ENCODE measurements around the gene VPS37B. TPM values are rescaled to one million over a fixed set of nuclear protein-coding genes. Genes with fewer than 3 reads are reported as not detected.
A peak's percentile ranks its signal among the peaks of the same experiment; 100 is the strongest.

Gene VPS37B
- total RNA-seq, 1 experiment from 2014 or later, result 18.1 TPM

- no peak for TF ChIP-seq ETV6 (CRISPR knock-in tag; IDR thresholded peaks at IDR 0.05)
- TF ChIP-seq ATF2 (CRISPR knock-in tag; IDR thresholded peaks at IDR 0.05; ENCODE audit: borderline replicate concordance, low read depth), result no peak
These were observed 49.9 kb downstream of the VPS37B start (continued) for GRCh38 chr12:122845865-122846621.

DNA sequence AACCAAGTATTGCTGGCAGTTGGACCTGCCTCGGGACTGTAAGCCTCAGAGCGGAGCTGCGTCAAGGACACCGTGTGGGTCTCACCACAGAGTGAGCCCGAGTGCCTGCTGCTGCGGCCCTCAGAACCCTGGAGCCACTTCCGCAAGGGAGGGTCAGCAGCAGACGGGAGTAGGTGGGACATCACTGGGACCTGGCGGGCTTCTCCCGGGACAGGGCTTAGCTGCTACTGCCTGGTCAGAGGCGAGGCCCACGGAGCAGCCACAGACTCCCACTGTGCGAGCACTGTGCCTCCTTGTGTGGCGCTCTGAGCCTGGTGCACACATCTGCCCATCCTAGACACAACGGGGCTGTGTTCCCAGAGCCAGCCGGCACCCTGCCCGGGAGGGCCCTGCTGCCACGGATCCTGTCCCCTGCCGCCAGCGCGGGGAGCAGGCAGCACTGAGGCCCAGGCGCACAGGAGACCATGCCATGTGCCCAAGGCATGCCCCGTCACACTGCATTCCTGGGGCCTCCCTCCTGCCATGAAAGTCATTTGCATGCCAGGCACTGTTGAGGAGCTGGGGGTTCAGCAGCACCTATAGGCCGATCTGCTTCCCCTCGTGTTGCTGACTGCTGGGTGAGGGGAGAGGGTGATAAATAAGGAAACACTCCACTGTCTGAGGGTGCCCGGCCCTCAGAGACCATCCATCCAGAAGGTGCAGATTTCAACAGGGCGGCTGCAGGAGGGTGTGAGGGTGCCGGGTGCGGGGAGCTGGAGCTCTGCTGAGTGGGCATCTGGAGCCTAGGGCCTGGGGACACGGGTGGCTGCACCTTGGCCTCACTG is 50.7 kb downstream of the VPS37B start:
- POLR2A ChIA-PET, result no interaction called here
- Mint-ChIP-seq H3K9me3 (no peaks in the 10 kb centered on the region), H3K36me3 (no peaks in the 10 kb centered on the region), H3K27ac (no peak overlapping the region), H3K4me3 (no peak overlapping the region), H3K4me1 (peaks cover 22% of the 10 kb centered on the region), H3K27me3 (ENCODE audit: low read depth) (no peaks in the 10 kb centered on the region; the same call in 1 of the 2 replicates)
- DNase-seq (ENCODE audit: low spot score) (no peak), ATAC-seq (peak; percentile 23; the same call in 1 of the 2 replicates)
- CTCF ChIA-PET, result interaction anchor here (0.7 to 4.2 kb wide), 6 partner anchors 10 to 58 kb away, joined by 3 to 19 read pairs (median 4); partner anchors contain the start of gene HIP1R
- TF ChIP-seq AR (CRISPR knock-in tag; IDR thresholded peaks at IDR 0.05) (no peak), FOXK1 (CRISPR knock-in tag; IDR thresholded peaks at IDR 0.05) (no peak), JUN (CRISPR knock-in tag; IDR thresholded peaks at IDR 0.05) (no peak), ATF6 (CRISPR knock-in tag; IDR thresholded peaks at IDR 0.05) (no peak), TEAD1 (CRISPR knock-in tag; IDR thresholded peaks at IDR 0.05) (no peak), E2F5 (CRISPR knock-in tag; IDR thresholded peaks at IDR 0.05) (no peak), NR2C2 (CRISPR knock-in tag; IDR thresholded peaks at IDR 0.05) (no peak), GTF2I (CRISPR knock-in tag; conservative IDR thresholded peaks at IDR 0.05) (no peak)
- TF ChIP-seq, protein P1, sequence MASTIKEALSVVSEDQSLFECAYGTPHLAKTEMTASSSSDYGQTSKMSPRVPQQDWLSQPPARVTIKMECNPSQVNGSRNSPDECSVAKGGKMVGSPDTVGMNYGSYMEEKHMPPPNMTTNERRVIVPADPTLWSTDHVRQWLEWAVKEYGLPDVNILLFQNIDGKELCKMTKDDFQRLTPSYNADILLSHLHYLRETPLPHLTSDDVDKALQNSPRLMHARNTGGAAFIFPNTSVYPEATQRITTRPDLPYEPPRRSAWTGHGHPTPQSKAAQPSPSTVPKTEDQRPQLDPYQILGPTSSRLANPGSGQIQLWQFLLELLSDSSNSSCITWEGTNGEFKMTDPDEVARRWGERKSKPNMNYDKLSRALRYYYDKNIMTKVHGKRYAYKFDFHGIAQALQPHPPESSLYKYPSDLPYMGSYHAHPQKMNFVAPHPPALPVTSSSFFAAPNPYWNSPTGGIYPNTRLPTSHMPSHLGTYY (CRISPR knock-in tag; IDR thresholded peaks at IDR 0.05), result no peak
- TF ChIP-seq, protein P2, sequence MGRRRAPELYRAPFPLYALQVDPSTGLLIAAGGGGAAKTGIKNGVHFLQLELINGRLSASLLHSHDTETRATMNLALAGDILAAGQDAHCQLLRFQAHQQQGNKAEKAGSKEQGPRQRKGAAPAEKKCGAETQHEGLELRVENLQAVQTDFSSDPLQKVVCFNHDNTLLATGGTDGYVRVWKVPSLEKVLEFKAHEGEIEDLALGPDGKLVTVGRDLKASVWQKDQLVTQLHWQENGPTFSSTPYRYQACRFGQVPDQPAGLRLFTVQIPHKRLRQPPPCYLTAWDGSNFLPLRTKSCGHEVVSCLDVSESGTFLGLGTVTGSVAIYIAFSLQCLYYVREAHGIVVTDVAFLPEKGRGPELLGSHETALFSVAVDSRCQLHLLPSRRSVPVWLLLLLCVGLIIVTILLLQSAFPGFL (CRISPR knock-in tag; IDR thresholded peaks at IDR 0.05; ENCODE audit: borderline replicate concordance), result no peak
- TF ChIP-seq, protein P3, sequence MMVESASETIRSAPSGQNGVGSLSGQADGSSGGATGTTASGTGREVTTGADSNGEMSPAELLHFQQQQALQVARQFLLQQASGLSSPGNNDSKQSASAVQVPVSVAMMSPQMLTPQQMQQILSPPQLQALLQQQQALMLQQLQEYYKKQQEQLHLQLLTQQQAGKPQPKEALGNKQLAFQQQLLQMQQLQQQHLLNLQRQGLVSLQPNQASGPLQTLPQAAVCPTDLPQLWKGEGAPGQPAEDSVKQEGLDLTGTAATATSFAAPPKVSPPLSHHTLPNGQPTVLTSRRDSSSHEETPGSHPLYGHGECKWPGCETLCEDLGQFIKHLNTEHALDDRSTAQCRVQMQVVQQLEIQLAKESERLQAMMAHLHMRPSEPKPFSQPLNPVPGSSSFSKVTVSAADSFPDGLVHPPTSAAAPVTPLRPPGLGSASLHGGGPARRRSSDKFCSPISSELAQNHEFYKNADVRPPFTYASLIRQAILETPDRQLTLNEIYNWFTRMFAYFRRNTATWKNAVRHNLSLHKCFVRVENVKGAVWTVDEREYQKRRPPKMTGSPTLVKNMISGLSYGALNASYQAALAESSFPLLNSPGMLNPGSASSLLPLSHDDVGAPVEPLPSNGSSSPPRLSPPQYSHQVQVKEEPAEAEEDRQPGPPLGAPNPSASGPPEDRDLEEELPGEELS (CRISPR knock-in tag; IDR thresholded peaks at IDR 0.05), result no peak
